Thyroid gland (tissue), 4 donors: ENCODE data around the gene XCL2.
"Not testable (repeated sequence)": the region's sequence is repeated elsewhere in the genome, so short reads cannot be mapped to it uniquely, and the experiment has no call there.

ENCODE experiments used
- CTCF ChIP-seq, 6 experiments: fragments of 200-600 bp in 3 of 6; fragments of 450-650 bp in 3 of 6; sonication (generic) in 3 of 6; IDR thresholded peaks; one replicate each; pipeline ENCODE4 v1.5.1; 2016 to 2019; ENCODE audit warnings: antibody characterized with exemption in 6 of 6, mild to moderate bottlenecking in 2 of 6, inconsistent platforms in 1 of 6, moderate library complexity in 1 of 6
- POLR2A ChIP-seq, 2 donors: fragments of 450-650 bp; IDR thresholded peaks; one replicate each; pipeline ENCODE4 v1.6.1; 2017; ENCODE audit warnings: antibody characterized with exemption in 2 of 2, mild to moderate bottlenecking in 2 of 2, moderate library complexity in 1 of 2

- peak in 4 of 6 experiments; percentile 19 to 54 (median 35) for TF ChIP-seq CTCF (IDR thresholded peaks at IDR 0.05)
- not testable (repeated sequence) for TF ChIP-seq POLR2A (IDR thresholded peaks at IDR 0.05)
Observed at GRCh38 chr1:168574234-168574633, 30.4 kb upstream of the XCL2 start.
